Liver (tissue), 9 donors: ENCODE measurements around the gene AMZ1. TPM values are rescaled to one million over a fixed set of nuclear protein-coding genes. Genes with fewer than 3 reads are reported as not detected.

Experiments
- DNase-seq: peaks from one replicate; pipeline ENCODE4 v3.0.0-alpha.2; 2017; ENCODE audit warnings: low spot score
- H3K27ac ChIP-seq, 2 donors: one replicate each; pipeline ENCODE4 v1.7.0; 2013; ENCODE audit warnings: inconsistent platforms in 2 of 2, low read length in 2 of 2, control low read depth in 1 of 2, low read depth in 1 of 2, mild to moderate bottlenecking in 1 of 2
- H3K27me3 ChIP-seq, 4 donors: one replicate each; pipeline versions ENCODE4 v1.6.1 to v1.7.0; 2013; ENCODE audit warnings: low read length in 3 of 4, inconsistent platforms in 1 of 4, mild to moderate bottlenecking in 1 of 4, moderate library complexity in 1 of 4; ENCODE audit not compliant: control insufficient read depth in 4 of 4, insufficient read depth in 4 of 4
- H3K36me3 ChIP-seq, 4 donors: one replicate each; pipeline versions ENCODE4 v1.6.1 to v1.7.0; 2013; ENCODE audit warnings: low read length in 3 of 4, mild to moderate bottlenecking in 3 of 4, low read depth in 1 of 4, moderate library complexity in 1 of 4; ENCODE audit not compliant: control insufficient read depth in 4 of 4, insufficient read depth in 3 of 4
- H3K4me1 ChIP-seq, 4 donors: one replicate each; pipeline versions ENCODE4 v1.6.1 to v1.7.0; 2013; ENCODE audit warnings: low read length in 3 of 4, mild to moderate bottlenecking in 3 of 4, moderate library complexity in 1 of 4; ENCODE audit not compliant: control insufficient read depth in 4 of 4, insufficient read depth in 4 of 4
- H3K4me3 ChIP-seq, 3 donors: one replicate each; pipeline versions ENCODE4 v1.6.1 to v1.7.0; 2013; ENCODE audit warnings: low read length in 3 of 3, control low read depth in 1 of 3, low read depth in 1 of 3, mild to moderate bottlenecking in 1 of 3
- H3K9ac ChIP-seq, 2 donors: one replicate each; pipeline ENCODE4 v1.7.0; 2013; ENCODE audit warnings: low read length in 2 of 2, mild to moderate bottlenecking in 2 of 2, moderate library complexity in 2 of 2, control low read depth in 1 of 2, low read depth in 1 of 2
- H3K9me3 ChIP-seq, 4 donors: one replicate each; pipeline versions ENCODE4 v1.6.1 to v1.7.0; 2013; ENCODE audit warnings: low read length in 3 of 4; ENCODE audit not compliant: control insufficient read depth in 4 of 4
- EGR1 ChIP-seq, 2 donors: IDR thresholded peaks; 2 replicates each; pipeline ENCODE4 v1.6.1; 2016 to 2018; ENCODE audit warnings: antibody characterized with exemption in 2 of 2, low read depth in 2 of 2
- FOXA1 ChIP-seq: IDR thresholded peaks from 2 replicates; pipeline ENCODE4 v1.6.1; 2016; ENCODE audit warnings: antibody characterized with exemption
- FOXA2 ChIP-seq: IDR thresholded peaks from 2 replicates; pipeline ENCODE4 v1.6.1; 2016; ENCODE audit warnings: antibody characterized with exemption
- GABPA ChIP-seq, 2 donors: IDR thresholded peaks in 1 of 2; conservative IDR thresholded peaks in 1 of 2; 2 replicates each; pipeline ENCODE4 v1.6.1; 2016; ENCODE audit warnings: antibody characterized with exemption in 2 of 2, mild to moderate bottlenecking in 1 of 2, moderate library complexity in 1 of 2
- HNF4A ChIP-seq, 2 donors: conservative IDR thresholded peaks; 2 replicates each; pipeline ENCODE4 v1.6.1; 2016; ENCODE audit warnings: antibody characterized with exemption in 2 of 2, mild to moderate bottlenecking in 2 of 2
- HNF4G ChIP-seq: IDR thresholded peaks from 2 replicates; pipeline ENCODE4 v1.6.1; 2016; ENCODE audit warnings: antibody characterized with exemption
- JUND ChIP-seq, 2 donors: IDR thresholded peaks; 2 replicates each; pipeline ENCODE4 v1.6.1; 2016; ENCODE audit warnings: antibody characterized with exemption in 2 of 2
- NR2F2 ChIP-seq: IDR thresholded peaks from 2 replicates; pipeline ENCODE4 v1.6.1; 2016; ENCODE audit warnings: antibody characterized with exemption
- SP1 ChIP-seq: IDR thresholded peaks from 2 replicates; pipeline ENCODE4 v1.6.1; 2018; ENCODE audit warnings: antibody characterized with exemption, mild to moderate bottlenecking
- YY1 ChIP-seq: IDR thresholded peaks from 2 replicates; pipeline ENCODE4 v1.6.1; 2016; ENCODE audit warnings: antibody characterized with exemption, mild to moderate bottlenecking
- WGBS: extraction: QIAGEN DNeasy Blood & Tissue Kit; methylation state at CpG from one replicate; pipeline ENCODE4 v1.1.7; 2013; 5-methylcytosine and 5-hydroxymethylcytosine counted together
- polyA plus RNA-seq, 2 donors: library from polyadenylated mRNA; stranded (reverse) in 1 of 2; unstranded in 1 of 2; fragments of 200-250 nt in 1 of 2; fragments of >200 nt in 1 of 2; fragmentation: Nextera tagmentation in 1 of 2; extraction: Ambion mirVana in 1 of 2; gene quantifications; one replicate each; pipeline versions ENCODE4 v1.2.1 to v1.2.3, GENCODE V29; 2013 to 2015
- total RNA-seq, 2 donors: library from RNA; depleted of rRNA; stranded (reverse); fragments of >200 nt; gene quantifications; one replicate each; pipeline ENCODE4 v1.2.3, GENCODE V29; 2014
- TF ChIP-seq, protein P1 (sequence below): IDR thresholded peaks from 2 replicates; pipeline ENCODE4 v1.6.1; 2016; ENCODE audit warnings: antibody characterized with exemption
- TF ChIP-seq, protein P2 (sequence below): IDR thresholded peaks from 2 replicates; pipeline ENCODE4 v1.6.1; 2016; ENCODE audit warnings: antibody characterized with exemption
- TF ChIP-seq, protein P3 (sequence below): fragments of 150-350 bp; IDR thresholded peaks from 2 replicates; pipeline ENCODE4 v1.5.1; 2017; ENCODE audit warnings: improper control_type of control experiment, low read depth, low read length; ENCODE audit not compliant: missing input control
- TF ChIP-seq, protein P4 (sequence below): IDR thresholded peaks from 2 replicates; pipeline ENCODE4 v1.6.1; 2016; ENCODE audit warnings: antibody characterized with exemption, mild to moderate bottlenecking
- donor health status: healthy.
- donor health status: healthy.
- donor health status: healthy.
- donor health status: healthy.
- donor health status: healthy.

Gene AMZ1
- total and polyA plus RNA-seq, 4 donors = 0.10 to 1.3 (median 1.1) TPM; not detected in 1

DNA sequence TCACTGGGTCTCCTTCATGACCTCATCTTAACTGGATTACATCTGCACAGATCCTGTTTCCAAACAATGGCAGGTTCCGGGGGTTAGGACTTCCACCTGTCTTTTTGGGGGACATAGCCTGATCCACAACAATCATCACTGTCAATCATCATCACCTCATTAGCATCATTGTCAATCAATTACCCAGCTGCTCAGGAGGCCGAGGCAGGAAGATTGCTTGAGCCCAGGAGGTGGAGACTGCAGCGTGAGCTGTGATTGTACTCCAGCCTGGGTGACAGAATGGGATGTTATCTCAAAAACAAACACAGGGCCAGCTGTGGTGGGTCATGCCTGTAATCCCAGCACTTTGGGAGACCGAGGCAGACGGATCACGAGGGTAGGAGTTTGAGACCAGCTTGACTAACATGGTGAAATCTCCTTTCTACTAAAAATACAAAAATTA is 18.7 kb downstream of the AMZ1 start:
- H3K9me3 ChIP-seq = no peaks in the 10 kb centered on the region
- H3K9ac ChIP-seq = no peak overlapping the region
- H3K27me3 ChIP-seq = no peaks in the 10 kb centered on the region
- TF ChIP-seq GABPA (IDR thresholded peaks at IDR 0.05 in 1 of 2, conservative IDR thresholded peaks at IDR 0.05 in 1 of 2) = no peak
- TF ChIP-seq NR2F2 = no peak
- no peak for TF ChIP-seq FOXA1
- TF ChIP-seq EGR1 (IDR thresholded peaks at IDR 0.05; ENCODE audit: low read depth in 2 of 2) = no peak
- TF ChIP-seq, protein P1, sequence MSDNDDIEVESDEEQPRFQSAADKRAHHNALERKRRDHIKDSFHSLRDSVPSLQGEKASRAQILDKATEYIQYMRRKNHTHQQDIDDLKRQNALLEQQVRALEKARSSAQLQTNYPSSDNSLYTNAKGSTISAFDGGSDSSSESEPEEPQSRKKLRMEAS = no peak
- TF ChIP-seq JUND (IDR thresholded peaks at IDR 0.05) = no peak
- 55% methylated on average over 6 of the region's 6 CpGs for WGBS
- peaks cover 0 to 15% (median 8%) of the 10 kb centered on the region in 4 donors for H3K4me1 ChIP-seq
- no peak overlapping the region for H3K27ac ChIP-seq
- no peaks in the 10 kb centered on the region for H3K36me3 ChIP-seq
- no peak overlapping the region for H3K4me3 ChIP-seq
- DNase-seq = no peak

DNA sequence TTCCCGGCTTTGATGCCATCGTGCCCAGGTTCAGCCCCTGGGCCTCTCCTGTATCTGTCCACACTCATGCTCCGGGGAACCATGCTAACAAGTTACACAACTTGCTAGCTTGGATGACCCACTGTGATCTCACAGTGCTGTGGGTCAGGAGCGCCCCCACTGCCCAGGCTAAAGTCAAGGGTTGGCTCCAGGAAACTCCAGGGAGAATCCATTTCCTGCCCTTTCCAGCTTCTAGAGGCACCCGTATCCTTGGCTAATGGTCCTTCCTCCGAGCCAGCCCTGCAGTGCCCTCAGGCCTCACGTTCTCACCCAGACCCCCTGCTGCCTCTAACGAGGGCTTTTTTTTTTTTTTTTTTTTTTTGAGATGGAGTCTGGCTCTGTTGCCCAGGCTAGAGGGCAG is 19.5 kb downstream of the AMZ1 start:
- no peak for TF ChIP-seq HNF4G
- no peak for TF ChIP-seq YY1
- TF ChIP-seq, protein P1 = no peak
- TF ChIP-seq, protein P2, sequence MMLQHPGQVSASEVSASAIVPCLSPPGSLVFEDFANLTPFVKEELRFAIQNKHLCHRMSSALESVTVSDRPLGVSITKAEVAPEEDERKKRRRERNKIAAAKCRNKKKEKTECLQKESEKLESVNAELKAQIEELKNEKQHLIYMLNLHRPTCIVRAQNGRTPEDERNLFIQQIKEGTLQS = no peak
- no peaks in the 10 kb centered on the region for H3K27me3 ChIP-seq
- no peaks in the 10 kb centered on the region for H3K9me3 ChIP-seq
- H3K4me3 ChIP-seq = no peak overlapping the region
- DNase-seq = no peak
- no peak overlapping the region for H3K9ac ChIP-seq
- H3K27ac ChIP-seq = no peak overlapping the region
- no peaks in the 10 kb centered on the region for H3K36me3 ChIP-seq
- WGBS = 70% methylated on average over 8 of the region's 8 CpGs
- peaks cover 0 to 11% (median 5%) of the 10 kb centered on the region in 4 donors for H3K4me1 ChIP-seq

DNA sequence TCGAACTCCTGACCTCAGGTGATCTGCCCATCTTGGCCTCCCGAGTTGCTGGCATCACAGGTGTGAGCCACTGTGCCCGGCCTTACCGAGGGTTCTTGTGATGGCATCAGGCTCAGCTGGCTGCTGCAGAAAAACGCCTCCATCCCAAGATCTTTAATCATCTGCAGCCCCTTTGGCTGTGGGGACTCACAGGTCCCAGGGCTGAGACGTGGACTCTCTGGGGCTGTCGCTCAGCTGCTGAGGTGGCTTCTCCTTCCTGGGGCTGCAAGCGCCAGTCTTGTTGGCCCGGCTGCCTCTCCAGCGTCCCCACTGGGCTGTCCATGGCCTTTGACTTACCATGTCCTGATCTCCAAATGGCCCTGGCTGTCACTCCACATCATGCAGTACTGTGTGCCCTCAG is 20.0 kb downstream of the AMZ1 start:
- Histone ChIP-seq H3K9me3 (no peaks in the 10 kb centered on the region), H3K9ac (no peak overlapping the region), H3K27ac (no peak overlapping the region), H3K36me3 (no peaks in the 10 kb centered on the region), H3K4me3 (no peak overlapping the region), H3K4me1 (peaks cover 0 to 11% (median 3%) of the 10 kb centered on the region in 4 donors), H3K27me3 (no peaks in the 10 kb centered on the region)
- 95% methylated on average over 10 of the region's 10 CpGs for WGBS
- no peak for DNase-seq
- TF ChIP-seq YY1 (no peak), EGR1 (IDR thresholded peaks at IDR 0.05; ENCODE audit: low read depth in 2 of 2) (no peak), GABPA (IDR thresholded peaks at IDR 0.05 in 1 of 2, conservative IDR thresholded peaks at IDR 0.05 in 1 of 2) (no peak), FOXA2 (no peak), HNF4A (conservative IDR thresholded peaks at IDR 0.05) (no peak), SP1 (no peak)
- TF ChIP-seq, protein P3, sequence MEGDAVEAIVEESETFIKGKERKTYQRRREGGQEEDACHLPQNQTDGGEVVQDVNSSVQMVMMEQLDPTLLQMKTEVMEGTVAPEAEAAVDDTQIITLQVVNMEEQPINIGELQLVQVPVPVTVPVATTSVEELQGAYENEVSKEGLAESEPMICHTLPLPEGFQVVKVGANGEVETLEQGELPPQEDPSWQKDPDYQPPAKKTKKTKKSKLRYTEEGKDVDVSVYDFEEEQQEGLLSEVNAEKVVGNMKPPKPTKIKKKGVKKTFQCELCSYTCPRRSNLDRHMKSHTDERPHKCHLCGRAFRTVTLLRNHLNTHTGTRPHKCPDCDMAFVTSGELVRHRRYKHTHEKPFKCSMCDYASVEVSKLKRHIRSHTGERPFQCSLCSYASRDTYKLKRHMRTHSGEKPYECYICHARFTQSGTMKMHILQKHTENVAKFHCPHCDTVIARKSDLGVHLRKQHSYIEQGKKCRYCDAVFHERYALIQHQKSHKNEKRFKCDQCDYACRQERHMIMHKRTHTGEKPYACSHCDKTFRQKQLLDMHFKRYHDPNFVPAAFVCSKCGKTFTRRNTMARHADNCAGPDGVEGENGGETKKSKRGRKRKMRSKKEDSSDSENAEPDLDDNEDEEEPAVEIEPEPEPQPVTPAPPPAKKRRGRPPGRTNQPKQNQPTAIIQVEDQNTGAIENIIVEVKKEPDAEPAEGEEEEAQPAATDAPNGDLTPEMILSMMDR = no peak
- TF ChIP-seq, protein P4, sequence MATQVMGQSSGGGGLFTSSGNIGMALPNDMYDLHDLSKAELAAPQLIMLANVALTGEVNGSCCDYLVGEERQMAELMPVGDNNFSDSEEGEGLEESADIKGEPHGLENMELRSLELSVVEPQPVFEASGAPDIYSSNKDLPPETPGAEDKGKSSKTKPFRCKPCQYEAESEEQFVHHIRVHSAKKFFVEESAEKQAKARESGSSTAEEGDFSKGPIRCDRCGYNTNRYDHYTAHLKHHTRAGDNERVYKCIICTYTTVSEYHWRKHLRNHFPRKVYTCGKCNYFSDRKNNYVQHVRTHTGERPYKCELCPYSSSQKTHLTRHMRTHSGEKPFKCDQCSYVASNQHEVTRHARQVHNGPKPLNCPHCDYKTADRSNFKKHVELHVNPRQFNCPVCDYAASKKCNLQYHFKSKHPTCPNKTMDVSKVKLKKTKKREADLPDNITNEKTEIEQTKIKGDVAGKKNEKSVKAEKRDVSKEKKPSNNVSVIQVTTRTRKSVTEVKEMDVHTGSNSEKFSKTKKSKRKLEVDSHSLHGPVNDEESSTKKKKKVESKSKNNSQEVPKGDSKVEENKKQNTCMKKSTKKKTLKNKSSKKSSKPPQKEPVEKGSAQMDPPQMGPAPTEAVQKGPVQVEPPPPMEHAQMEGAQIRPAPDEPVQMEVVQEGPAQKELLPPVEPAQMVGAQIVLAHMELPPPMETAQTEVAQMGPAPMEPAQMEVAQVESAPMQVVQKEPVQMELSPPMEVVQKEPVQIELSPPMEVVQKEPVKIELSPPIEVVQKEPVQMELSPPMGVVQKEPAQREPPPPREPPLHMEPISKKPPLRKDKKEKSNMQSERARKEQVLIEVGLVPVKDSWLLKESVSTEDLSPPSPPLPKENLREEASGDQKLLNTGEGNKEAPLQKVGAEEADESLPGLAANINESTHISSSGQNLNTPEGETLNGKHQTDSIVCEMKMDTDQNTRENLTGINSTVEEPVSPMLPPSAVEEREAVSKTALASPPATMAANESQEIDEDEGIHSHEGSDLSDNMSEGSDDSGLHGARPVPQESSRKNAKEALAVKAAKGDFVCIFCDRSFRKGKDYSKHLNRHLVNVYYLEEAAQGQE = no peak
- TF ChIP-seq, protein P2 = no peak
